Fibroblast of lung (primary cell): Measurements from ENCODE around the gene ATXN7L1.

ENCODE experiments used
- CTCF ChIP-seq, 2 donors: IDR thresholded peaks in 1 of 2; conservative IDR thresholded peaks in 1 of 2; 1 replicate in 1 of 2; 2 replicates in 1 of 2; pipeline ENCODE4 v1.5.1; 2011 to 2012; ENCODE audit warnings: low read length in 2 of 2, control low read depth in 1 of 2, inconsistent platforms in 1 of 2, low read depth in 1 of 2, mild to moderate bottlenecking in 1 of 2
- EZH2 ChIP-seq: IDR thresholded peaks from 2 replicates; pipeline ENCODE4 v1.5.1; 2012; ENCODE audit warnings: low read length, control low read depth, mild to moderate bottlenecking; ENCODE audit errors: missing control alignments

GRCh38 chr7:105815576-105815975 lies 60.8 kb downstream of the ATXN7L1 start:
- TF ChIP-seq EZH2 (no peak), CTCF (conservative IDR thresholded peaks at IDR 0.05 in 1 of 2, IDR thresholded peaks at IDR 0.05 in 1 of 2; ENCODE audit: low read depth in 1 of 2, low read length in 2 of 2) (no peak)
